Esophagus squamous epithelium (tissue), 4 donors: ENCODE measurements around the gene UBAP1L.
"Not testable (repeated sequence)": the region's sequence is repeated elsewhere in the genome, so short reads cannot be mapped to it uniquely, and the experiment has no call there.

Source experiments
- CTCF ChIP-seq, 6 experiments: fragments of 450-650 bp in 4 of 6; fragments of 200-600 bp in 2 of 6; sonication (generic) in 2 of 6; IDR thresholded peaks; one replicate each; pipeline ENCODE4 v1.5.1; 2016 to 2019; ENCODE audit warnings: antibody characterized with exemption in 6 of 6, mild to moderate bottlenecking in 4 of 6, moderate library complexity in 4 of 6
- POLR2A ChIP-seq, 4 donors: fragments of 450-650 bp; IDR thresholded peaks; one replicate each; pipeline ENCODE4 v1.6.1; 2017; ENCODE audit warnings: antibody characterized with exemption in 4 of 4, mild to moderate bottlenecking in 4 of 4, moderate library complexity in 3 of 4

GRCh38 chr15:65137089-65137488 lies 22.1 kb upstream of the UBAP1L start:
- not testable (repeated sequence) for TF ChIP-seq CTCF, POLR2A (IDR thresholded peaks at IDR 0.05)
